ENCODE measurements around the gene GHR.

GRCh38 chr5:42604171-42604711 lies 181.0 kb downstream of the GHR start:
- TF ChIP-seq CTCF (IDR thresholded peaks at IDR 0.05 in 4 of 5, conservative IDR thresholded peaks at IDR 0.05 in 1 of 5) (no peak), POLR2A (IDR thresholded peaks at IDR 0.05) (no peak)
